ENCODE results near the gene LMF1. TPM values are rescaled to one million over a fixed set of nuclear protein-coding genes. Genes with fewer than 3 reads are reported as not detected.

LMF1 gene
- total and polyA plus RNA-seq, 2 of the 8 experiments (the other 6 are each of a cell fraction or from before 2014, with no cell fraction given), result 3.5 to 9.1 TPM

DNA sequence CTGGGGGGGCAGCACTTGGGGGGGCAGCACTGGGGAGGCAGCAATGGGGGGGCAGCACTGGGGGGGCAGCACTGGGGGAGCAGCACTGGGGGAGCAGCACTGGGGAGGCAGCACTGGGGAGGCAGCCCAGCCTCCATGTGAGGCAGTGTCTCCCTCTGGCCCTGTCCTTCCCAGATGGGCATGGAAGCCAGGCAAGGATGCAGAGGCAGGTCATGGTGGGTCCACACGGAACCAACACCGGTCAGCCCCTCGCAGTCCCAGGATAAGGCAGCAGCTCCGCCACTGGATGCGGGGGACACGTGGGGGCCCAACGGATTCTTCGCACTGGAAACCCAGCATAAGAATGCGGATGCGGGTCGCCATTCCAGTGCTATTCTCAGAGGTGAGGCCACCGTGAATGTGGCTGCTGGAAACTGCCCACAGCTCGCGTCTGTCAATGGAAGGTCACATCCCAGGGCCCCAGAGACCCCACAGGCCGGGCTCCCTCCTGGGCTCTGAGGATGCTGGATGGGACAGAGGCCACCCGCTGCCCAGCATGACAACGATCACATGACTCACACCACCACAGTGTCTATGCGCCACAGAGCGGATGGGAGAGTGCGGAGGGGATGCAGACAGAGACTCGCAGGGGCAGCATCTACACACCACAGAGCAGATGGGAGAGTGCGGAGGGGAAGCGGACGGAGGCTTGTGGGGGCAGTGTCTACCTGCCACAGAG is 59.0 kb downstream of the LMF1 start:
- no peak overlapping the region for H2BK5ac ChIP-seq (ENCODE audit: low read depth, low read length)
- no peak overlapping the region for H3K4ac ChIP-seq (replicated peaks; ENCODE audit: insufficient read length, low read depth, low read length)
- no peaks in the 10 kb centered on the region for H3K79me2 ChIP-seq (ENCODE audit: control insufficient read depth in 1 of 2, insufficient read depth in 2 of 2, low read length in 2 of 2)
- H2BK120ac ChIP-seq (replicated peaks; ENCODE audit: low read depth, low read length), result no peak overlapping the region
- H4K5ac ChIP-seq (ENCODE audit: insufficient read length, low read depth, low read length), result no peak overlapping the region
- no peaks in the 10 kb centered on the region for H3K36me3 ChIP-seq (ENCODE audit: control insufficient read depth in 2 of 4, insufficient read depth in 4 of 4, low read length in 3 of 4)
- no peak overlapping the region for H2BK12ac ChIP-seq (ENCODE audit: low read depth, low read length)
- H2BK15ac ChIP-seq (ENCODE audit: low read length), result no peak overlapping the region
- H3K18ac ChIP-seq (ENCODE audit: extremely low read depth, low read length), result no peak overlapping the region
- no peak overlapping the region for H2AK5ac ChIP-seq (ENCODE audit: low read depth, low read length)
- no peak for DNase-seq (ENCODE audit: low read depth in 1 of 2, low spot score in 2 of 2)
- no peaks in the 10 kb centered on the region for H3K23me2 ChIP-seq (ENCODE audit: low read depth, low read length)
- no peak overlapping the region for H3K4me2 ChIP-seq (ENCODE audit: insufficient read depth in 1 of 2, low read depth in 2 of 2, low read length in 2 of 2)
- no peak overlapping the region for H2AFZ ChIP-seq (ENCODE audit: low read length)
- H3K23ac ChIP-seq (ENCODE audit: insufficient read length), result no peak overlapping the region
- H3K27ac ChIP-seq (ENCODE audit: low read depth, low read length), result no peak overlapping the region
- no peak overlapping the region for H3K4me3 ChIP-seq (ENCODE audit: extremely low read depth in 1 of 4, insufficient read depth in 2 of 4, low read depth in 3 of 4, low read length in 4 of 4)
- H3K56ac ChIP-seq (replicated peaks; ENCODE audit: insufficient read length, low read depth, low read length), result no peak overlapping the region
- peak overlapping the region; percentile 68; the same call in 1 of the 2 replicates for H4K8ac ChIP-seq (ENCODE audit: extremely low read depth, insufficient read depth, low read length)
- no peak overlapping the region for H2BK20ac ChIP-seq (ENCODE audit: low read length)
- H3K9ac ChIP-seq (replicated peaks in 1 of 4; ENCODE audit: extremely low read depth in 1 of 4, low read depth in 3 of 4, low read length in 3 of 4), result no peak overlapping the region
- CTCF ChIA-PET (ENCODE audit: partially characterized antibody), result no interaction called here
- H3K9me3 ChIP-seq (ENCODE audit: insufficient read depth in 2 of 2, low read depth in 1 of 2, low read length in 1 of 2), result peaks cover 0 to 38% of the 10 kb centered on the region in 2 experiments; a peak in 3 of 4 replicates
- no peak for TF ChIP-seq TAF7 (optimal IDR thresholded peaks at IDR 0.05; ENCODE audit: borderline replicate concordance, low read depth, low read length)
- TF ChIP-seq CREB1 (IDR thresholded peaks at IDR 0.05), result no peak
- TF ChIP-seq, protein P1, sequence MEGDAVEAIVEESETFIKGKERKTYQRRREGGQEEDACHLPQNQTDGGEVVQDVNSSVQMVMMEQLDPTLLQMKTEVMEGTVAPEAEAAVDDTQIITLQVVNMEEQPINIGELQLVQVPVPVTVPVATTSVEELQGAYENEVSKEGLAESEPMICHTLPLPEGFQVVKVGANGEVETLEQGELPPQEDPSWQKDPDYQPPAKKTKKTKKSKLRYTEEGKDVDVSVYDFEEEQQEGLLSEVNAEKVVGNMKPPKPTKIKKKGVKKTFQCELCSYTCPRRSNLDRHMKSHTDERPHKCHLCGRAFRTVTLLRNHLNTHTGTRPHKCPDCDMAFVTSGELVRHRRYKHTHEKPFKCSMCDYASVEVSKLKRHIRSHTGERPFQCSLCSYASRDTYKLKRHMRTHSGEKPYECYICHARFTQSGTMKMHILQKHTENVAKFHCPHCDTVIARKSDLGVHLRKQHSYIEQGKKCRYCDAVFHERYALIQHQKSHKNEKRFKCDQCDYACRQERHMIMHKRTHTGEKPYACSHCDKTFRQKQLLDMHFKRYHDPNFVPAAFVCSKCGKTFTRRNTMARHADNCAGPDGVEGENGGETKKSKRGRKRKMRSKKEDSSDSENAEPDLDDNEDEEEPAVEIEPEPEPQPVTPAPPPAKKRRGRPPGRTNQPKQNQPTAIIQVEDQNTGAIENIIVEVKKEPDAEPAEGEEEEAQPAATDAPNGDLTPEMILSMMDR (IDR thresholded peaks at IDR 0.05; ENCODE audit: control extremely low read depth in 1 of 3, insufficient read depth in 1 of 3, low read depth in 1 of 3, low read length in 3 of 3), result no peak
- no peak for TF ChIP-seq ZNF274 (IDR thresholded peaks at IDR 0.05; ENCODE audit: borderline replicate concordance, extremely low read depth, low read length)
- TF ChIP-seq ASH2L (IDR thresholded peaks at IDR 0.05; ENCODE audit: low read length), result no peak
- no peak for TF ChIP-seq TEAD4 (IDR thresholded peaks at IDR 0.05; ENCODE audit: low read depth, low read length)
- TF ChIP-seq, protein P2, sequence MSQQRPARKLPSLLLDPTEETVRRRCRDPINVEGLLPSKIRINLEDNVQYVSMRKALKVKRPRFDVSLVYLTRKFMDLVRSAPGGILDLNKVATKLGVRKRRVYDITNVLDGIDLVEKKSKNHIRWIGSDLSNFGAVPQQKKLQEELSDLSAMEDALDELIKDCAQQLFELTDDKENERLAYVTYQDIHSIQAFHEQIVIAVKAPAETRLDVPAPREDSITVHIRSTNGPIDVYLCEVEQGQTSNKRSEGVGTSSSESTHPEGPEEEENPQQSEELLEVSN (IDR thresholded peaks at IDR 0.05), result no peak
- H3K79me1 ChIP-seq (ENCODE audit: low read depth, low read length), result no peaks in the 10 kb centered on the region
- H3K27me3 ChIP-seq (replicated peaks in 1 of 4; ENCODE audit: control insufficient read depth in 3 of 4, extremely low read depth in 1 of 4, insufficient read depth in 3 of 4, low read length in 3 of 4), result no peaks in the 10 kb centered on the region
- no peak overlapping the region for H4K91ac ChIP-seq (replicated peaks; ENCODE audit: insufficient read length, low read length)
- POLR2A ChIA-PET (ENCODE audit: partially characterized antibody), result no interaction called here
- WGBS, 2 experiments (ENCODE audit: extremely low coverage in 1 of 2, insufficient coverage in 1 of 2, insufficient read length in 1 of 2, insufficient replicate concordance in 2 of 2, low coverage in 1 of 2, low lambda C conversion rate in 2 of 2, missing lambda C conversion rate in 1 of 2), result 93% methylated on average over 22 of the region's 24 CpGs; no CpG with 5 or more reads in 1 of the 2 experiments
- no peaks in the 10 kb centered on the region for H4K20me1 ChIP-seq (replicated peaks in 1 of 2; ENCODE audit: control insufficient read depth in 1 of 2, insufficient read depth in 2 of 2, low read length in 2 of 2)
- no peaks in the 10 kb centered on the region; a peak in 1 of 7 replicates for H3K4me1 ChIP-seq (replicated peaks in 1 of 4; ENCODE audit: control insufficient read depth in 3 of 4, insufficient read depth in 4 of 4, low read length in 3 of 4)
- no peak for FAIRE-seq
- H3K14ac ChIP-seq (ENCODE audit: insufficient read length), result no peak overlapping the region

Measured in H1 (cell line).